D341Med (cell line): ENCODE results near the gene ZFAND3.

ENCODE experiments used
- DNase-seq: peaks from one replicate; pipeline ENCODE4 v3.0.0; 2012; ENCODE audit warnings: low spot score

Gene ZFAND3

GRCh38 chr6:38004908-38005307 is 185.4 kb downstream of the ZFAND3 start:
- DNase-seq, result no peak

GRCh38 chr6:38011937-38012336 is 192.4 kb downstream of the ZFAND3 start:
- no peak for DNase-seq

DNA sequence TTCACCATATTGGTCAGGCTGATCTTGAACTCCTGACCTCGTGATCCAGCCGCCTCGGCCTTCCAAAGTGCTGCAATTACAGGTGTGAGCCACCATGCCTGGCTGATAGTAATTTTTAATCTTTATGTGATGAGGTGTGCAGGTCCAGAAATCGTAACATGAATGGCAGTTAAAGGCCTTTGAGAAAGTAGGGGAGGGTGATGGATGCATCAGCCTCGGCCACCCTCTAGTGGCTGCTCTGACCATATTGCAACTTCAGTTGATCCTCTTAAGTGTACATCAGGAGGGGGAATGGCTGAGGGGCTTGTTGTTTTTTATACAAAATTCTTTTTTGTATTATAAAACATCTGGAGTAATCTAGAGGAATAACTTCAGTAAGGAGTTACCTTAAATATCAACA is 193.0 kb downstream of the ZFAND3 start:
- DNase-seq, result peak; percentile 76

DNA sequence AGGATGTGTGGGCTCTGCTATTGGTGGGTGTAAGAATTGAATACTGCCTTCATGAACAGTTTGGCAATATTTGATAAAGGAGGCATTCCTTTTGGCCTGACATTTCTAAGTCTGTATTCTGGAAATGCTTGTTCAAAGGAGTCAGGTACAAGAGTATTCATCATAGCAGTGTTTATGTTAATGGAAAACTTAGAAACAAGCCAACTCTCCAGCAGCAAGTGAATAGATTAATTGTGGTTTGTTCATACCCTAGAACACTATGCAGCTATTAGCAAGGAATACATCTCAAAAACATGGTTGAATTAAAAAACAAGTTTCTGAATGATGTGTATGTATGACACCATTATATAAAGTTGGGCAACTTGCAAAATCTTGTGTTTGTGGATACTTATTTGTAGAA is 195.8 kb downstream of the ZFAND3 start:
- DNase-seq, result no peak

DNA sequence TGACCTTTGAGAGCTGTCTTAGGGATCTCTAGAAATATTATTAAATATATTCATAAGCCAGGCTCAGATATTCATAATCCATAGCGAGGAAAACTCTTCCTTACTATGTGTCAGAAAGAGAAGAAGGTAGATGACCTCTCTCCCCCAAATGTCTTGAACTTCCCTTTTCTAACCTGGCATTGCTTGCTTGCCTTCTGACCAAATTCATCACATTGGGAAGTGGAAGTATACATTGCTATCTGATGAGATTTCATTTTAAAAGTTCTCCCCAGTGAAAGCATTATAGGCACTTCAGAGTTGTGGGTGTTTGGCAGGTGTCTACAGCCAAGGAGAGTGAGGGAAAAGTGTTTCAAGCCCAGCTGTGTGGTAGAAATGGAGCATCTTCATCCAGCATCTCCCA is 197.3 kb downstream of the ZFAND3 start:
- DNase-seq, result no peak

DNA sequence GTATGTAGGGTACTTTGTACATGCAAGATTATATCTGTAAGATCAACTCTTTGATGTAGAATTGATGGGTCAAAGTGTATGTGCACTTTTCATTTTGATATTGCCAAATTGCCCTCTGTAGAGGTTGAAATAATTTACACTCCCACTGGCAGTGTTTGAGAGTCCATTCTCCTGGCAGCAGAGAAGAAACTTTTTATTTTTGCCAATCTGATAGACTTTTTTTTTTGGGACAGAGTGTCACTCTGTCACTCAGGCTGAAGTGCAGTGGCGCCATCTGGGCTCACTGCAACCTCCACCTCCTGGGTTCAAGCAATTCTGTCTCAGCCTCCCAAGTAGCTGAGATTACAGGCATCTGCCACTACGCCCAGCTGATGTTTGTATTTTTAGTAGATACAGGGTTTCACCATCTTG is 199.2 kb downstream of the ZFAND3 start:
- DNase-seq, result no peak

- DNase-seq, result no peak
These were observed 201.1 kb downstream of the ZFAND3 start for GRCh38 chr6:38020593-38020992.

DNA sequence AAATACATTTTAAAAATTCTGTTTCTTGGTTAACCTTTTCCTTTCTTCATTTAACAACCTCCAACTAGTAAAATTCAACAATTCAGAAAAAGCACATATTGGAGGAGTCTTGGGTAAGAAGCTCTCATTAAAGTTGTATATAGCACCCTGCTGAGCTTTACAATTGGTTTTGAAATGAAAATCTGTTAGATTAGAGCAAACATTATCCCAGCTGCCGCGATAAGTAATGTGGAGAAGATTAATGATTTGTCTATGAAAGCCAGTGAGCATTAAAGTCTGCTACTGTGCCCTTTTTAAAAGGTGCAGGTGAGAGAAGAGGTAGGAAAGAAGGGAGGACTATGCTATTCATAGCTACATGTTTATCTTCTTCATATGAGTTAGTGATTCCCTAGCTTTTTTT is 201.5 kb downstream of the ZFAND3 start:
- no peak for DNase-seq

- no peak for DNase-seq
These were observed 202.0 kb downstream of the ZFAND3 start for GRCh38 chr6:38021571-38021970.

DNA sequence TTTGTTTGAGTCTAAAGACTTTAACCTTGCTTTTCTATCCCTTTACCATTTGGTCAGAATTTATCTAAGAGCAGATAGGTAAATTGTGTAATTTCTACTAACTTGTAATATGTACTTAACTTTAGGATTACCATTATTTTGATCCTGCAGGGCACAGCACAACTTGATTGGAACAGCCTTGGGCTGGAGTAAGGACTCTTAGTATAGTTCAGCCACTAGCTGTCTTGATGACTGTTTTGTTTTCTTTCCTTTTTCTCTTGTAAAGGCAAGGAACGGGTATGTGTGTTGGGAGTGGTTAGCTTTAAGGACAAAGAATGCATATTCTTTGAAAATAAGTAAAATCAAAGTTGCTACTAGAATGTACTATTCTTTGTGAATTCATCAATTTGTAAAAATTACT is 203.2 kb downstream of the ZFAND3 start:
- no peak for DNase-seq

DNA sequence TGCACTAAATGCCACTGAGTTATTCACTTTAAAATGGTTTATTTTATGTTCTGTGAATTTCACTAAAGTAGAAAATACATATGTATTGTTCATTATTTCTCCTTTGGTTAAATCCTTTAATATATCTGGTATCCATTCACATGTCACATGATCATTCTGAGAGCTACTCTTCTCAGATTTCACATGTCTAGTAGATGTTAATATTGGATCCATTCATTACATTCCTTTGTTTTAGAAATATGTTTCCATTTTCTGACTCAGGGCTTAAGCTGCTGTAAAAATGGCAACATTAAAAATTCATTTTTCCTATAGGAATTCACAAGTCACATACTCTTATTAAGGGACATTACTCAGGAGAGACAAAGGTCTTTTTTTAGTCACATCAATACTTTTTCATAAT is 205.4 kb downstream of the ZFAND3 start:
- DNase-seq, result no peak

- DNase-seq, result no peak
These were observed 205.9 kb downstream of the ZFAND3 start for GRCh38 chr6:38025451-38025850.

DNA sequence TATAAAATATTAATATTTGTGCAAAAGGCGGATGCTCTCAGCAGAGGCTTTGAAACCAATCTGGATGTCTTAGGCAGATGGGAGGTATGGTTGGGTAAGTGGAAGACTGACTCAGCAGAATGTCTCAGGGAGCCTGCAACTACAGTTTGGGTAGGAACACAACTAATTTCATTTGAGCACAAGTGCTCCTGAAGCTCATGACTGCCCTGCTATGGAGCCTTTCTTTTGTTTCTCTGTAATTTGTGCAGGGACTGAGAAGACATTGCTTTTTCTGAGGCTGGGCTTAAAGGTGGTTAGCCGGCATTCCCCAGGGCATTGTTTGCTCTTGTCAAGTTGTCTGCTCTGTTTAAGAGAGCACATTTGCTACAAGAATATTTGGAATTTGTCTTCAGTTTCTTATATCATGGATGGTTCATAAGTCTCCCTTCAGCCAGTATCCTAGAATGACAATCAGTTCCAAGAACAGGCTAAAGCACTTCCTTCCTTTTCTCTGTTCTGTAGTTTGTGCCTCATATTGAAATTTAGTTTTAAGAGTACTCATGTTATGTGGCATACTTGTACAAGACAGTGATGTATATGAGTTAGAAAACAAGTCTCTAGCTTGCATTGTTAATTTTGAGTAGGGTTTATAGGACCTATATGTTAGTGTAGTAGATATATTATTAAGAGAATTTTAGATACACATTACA is 208.3 kb downstream of the ZFAND3 start:
- DNase-seq, result no peak

DNA sequence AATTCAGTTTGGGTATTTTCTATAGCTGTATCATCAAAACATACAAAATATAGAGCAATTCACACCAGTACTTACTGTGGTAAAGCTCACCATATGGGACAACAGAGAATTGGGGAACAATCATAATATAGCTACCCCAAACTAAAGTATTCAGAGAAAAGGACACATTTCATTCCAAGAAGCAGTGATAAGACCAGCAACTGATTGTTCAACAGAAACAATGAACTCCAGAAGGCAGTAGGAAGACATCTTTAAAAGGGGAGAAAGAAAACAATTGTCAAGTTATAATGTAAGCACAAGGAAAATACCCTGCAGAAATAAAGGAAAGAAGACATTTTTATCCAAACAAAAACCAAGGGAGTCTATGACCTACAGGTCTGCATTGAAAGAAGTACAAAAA is 210.9 kb downstream of the ZFAND3 start:
- DNase-seq, result no peak

GRCh38 chr6:38032797-38033196 is 213.3 kb downstream of the ZFAND3 start:
- DNase-seq, result no peak

DNA sequence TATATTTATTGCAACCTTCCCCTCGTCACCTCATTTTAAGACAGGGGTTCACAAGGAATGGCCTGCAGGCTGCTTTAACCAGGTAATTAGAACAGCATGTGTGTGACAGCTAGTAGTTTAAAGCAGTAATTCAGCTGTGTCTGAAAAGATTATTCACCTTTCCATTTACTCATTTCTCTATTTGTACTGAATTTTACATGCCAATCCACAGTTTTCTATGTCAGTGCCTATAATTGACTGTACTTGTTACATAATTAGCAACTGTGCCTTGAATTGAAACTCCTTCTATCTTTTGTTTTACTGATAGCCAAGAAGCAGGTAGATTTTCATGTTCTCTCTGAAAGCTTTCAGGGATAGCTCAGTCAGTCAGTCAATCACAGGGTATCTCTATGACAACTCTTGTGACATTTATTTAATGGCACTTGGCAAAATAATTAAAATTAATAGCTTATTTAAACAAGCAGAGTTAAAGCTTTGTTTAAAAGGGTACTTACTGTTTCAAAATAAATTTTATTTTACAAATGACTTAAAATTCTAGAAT is 214.0 kb downstream of the ZFAND3 start:
- no peak for DNase-seq

DNA sequence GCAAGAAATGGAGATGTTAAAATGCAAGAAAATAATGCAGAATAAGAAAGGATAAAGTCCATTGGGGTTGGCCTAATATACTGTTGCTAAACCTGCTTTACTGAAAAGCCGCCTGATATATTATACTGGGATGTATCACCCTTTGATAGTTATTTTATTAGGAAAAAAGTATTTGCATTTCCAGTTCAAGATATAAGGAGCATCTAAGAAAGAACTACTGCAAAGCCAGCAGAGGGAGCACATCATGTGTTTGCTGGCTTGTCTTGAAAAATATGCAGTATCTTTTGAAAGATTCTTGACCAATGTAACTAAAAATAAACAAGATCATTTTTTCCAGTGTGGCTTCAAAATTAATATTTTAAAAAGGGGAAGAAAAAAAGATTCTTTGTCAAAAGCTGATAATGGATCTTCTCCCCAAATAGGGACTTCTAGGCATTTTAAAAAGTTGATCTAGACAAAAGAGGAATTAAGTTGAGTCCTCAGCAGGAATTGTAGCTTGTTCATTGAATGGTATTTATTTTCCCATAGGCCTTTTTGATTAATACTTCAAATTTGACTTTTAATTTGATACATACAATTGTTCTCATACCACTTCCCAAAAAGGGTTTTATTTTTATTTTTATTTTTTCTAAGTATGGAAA is 214.9 kb downstream of the ZFAND3 start:
- DNase-seq, result no peak

DNA sequence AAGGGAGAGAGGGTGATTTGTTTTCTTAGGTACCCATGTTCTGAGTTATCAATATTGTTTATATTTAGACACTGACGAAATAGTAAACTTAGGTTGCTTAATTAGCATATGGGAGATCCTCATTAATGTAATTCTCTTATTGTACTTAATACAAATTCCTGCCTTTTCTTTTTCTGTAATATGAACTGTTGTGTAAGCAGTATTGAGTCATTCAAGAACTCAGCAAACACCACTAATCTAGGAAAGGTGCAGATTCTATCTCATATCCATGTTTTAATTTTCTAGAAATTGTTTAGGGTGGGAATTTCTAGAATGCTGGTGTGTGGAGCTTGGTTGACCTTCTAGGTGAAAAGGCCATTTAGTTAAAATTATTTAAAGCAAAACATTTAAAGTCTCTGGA is 216.0 kb downstream of the ZFAND3 start:
- no peak for DNase-seq

GRCh38 chr6:38039502-38039901 is 220.0 kb downstream of the ZFAND3 start:
- DNase-seq, result no peak

- DNase-seq, result no peak
These were observed 220.7 kb downstream of the ZFAND3 start for GRCh38 chr6:38040254-38040653.

- DNase-seq, result no peak
These were observed 223.8 kb downstream of the ZFAND3 start for GRCh38 chr6:38043259-38043753.

GRCh38 chr6:38045701-38046305 is 226.3 kb downstream of the ZFAND3 start:
- no peak for DNase-seq

DNA sequence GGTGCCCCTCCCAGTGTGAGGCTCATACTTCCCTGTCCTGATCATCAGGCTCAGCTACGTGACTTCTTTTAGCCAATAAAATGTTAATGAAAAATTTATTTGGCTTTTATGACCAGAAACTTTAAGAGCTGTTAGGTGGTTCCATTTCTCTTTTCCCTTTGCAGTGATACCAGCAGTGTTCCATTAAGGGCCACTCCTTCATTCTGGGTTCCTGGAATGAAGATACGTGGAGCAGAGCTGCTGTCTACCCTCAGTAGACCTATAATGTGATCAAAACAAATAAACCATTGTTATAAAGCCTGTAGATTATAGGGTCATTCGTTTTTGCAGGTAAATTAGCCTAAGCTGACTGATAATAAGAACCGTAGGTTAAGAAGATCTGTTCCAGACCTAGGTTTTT is 228.0 kb downstream of the ZFAND3 start:
- DNase-seq, result no peak
